HG02973 (cell line): Measurements from ENCODE around the gene DHX32.

Source experiments
- ATAC-seq: cut with Tn5 transposase; IDR thresholded peaks from one replicate; pipeline ENCODE4 v1.9.1; 2021; ENCODE audit warnings: moderate library complexity; ENCODE audit not compliant: unreplicated experiment

DHX32 gene

GRCh38 chr10:125816548-125816947 is 64.5 kb downstream of the DHX32 start:
- no peak for ATAC-seq

GRCh38 chr10:125815764-125816163 is 65.3 kb downstream of the DHX32 start:
- no peak for ATAC-seq

DNA sequence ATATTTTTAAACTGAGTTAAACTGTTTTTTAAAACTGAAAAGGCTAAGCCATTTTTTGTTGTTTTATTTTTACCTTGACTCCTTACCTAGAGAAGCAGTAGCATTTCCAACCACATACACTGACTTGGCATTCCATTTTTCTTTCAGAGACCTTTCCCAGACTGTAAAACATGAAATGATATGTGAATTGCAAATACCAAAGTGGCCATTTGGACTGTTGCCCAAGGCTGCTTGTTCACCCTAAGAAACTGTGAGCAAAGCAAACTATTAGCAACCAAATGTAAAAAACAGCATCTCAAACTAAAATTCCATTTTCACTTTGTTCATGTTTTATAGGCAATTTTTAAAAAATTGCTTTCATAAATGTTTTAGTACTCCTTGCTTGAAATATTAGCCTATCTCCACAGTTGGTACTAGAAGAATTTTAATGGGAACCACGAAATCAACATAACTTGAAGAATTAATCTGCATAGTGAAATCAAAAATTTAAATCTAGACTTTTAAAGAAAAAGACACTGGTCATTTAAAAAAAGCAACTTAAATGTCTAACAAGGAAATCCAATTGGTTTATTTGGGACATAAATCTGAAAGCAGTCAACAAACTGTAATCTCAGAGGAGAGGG is 68.9 kb downstream of the DHX32 start:
- no peak for ATAC-seq

DNA sequence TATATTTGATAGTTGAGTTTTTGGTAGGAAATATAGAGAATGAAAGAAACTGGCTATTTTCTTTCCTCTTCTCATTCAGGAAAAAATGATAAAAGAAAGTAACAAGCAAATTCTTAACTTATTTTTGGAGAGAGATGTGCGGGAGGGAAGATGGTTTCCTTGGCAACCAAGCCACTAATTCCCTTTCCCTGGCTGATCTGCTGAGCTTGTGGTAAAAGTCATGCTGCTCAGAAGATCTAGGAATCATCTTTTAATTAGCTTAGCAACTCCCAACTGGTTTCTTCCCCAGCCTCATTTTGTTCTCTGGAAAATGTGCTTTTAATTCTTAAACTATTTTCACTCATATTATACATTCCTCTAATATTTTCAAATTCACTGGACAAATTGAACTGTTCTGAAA is 69.8 kb downstream of the DHX32 start:
- ATAC-seq, result no peak

DNA sequence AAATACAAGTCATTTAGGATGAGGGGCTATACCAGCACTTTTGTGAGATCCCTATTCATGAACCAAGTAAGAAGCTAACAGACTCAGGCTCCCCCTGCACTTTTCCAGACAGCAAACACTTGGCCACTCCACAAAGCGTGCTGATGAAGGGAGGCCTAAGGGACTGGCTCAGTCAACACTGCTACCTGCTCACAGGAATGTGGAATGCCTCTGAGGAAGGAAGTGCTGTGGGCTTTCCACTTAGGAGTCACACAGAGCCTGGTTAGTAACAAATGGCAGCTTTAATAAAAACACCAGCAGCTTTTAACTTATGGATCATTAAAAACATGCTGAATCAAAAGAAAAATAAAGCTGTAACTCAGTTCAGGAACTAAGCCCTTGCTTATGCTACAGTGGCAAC is 73.0 kb downstream of the DHX32 start:
- ATAC-seq, result no peak

GRCh38 chr10:125802739-125803138 is 78.4 kb downstream of the DHX32 start:
- ATAC-seq, result no peak

DNA sequence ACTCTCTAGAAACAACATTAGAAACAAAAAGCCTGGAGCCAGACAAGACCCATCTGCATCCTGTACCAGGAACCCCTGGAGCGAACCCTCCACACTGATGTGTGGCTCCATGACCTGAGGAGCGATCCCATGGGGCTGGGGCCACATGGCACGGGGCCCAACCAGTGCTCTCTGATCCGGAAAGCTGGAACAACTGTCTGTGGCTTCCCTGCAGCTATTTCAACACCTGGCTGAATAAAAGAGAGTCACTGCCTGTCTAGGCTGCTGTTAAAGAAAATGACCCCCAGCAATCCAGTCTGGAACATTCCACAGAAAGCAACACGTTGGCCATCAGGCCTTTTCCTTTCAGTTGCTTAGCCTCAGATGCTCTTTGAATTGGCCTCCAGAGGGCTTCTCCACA is 79.0 kb downstream of the DHX32 start:
- ATAC-seq, result no peak

- no peak for ATAC-seq
Observed at GRCh38 chr10:125801574-125801973, 79.5 kb downstream of the DHX32 start.

GRCh38 chr10:125799451-125800182 is 81.5 kb downstream of the DHX32 start:
- no peak for ATAC-seq

DNA sequence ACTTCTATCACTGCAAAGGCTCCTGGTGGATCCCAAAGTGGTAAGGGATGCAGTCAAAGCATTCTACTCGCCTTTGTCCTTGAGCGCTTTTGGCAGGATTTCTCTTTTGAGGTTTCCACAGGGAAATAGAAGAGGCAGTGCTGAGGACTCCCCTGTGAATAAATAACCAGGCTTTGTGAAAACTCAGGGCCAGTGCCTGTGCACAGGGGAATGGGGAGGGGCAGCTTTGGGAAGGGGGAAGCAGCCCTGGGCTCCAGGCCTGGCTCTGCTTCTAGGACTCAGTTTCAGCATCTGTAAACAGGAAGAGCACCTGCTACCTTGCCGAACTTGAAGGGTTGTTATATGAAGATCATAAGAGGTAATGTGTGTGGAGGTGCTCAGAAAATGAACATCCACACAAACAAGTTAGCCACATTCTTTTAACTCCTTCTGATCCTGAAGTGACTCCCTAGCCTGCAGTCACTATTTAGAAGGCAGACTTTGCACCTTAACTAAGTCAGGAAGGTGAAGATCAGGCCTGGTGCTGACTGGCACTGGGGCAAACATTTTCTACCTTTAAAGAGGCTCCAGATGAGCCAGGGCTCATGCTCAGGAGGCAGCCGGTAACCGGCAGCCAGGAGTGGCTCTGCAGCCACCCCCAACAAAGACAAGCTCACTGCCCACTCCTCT is 83.0 kb downstream of the DHX32 start:
- ATAC-seq, result no peak

GRCh38 chr10:125797424-125797823 is 83.7 kb downstream of the DHX32 start:
- ATAC-seq, result no peak

DNA sequence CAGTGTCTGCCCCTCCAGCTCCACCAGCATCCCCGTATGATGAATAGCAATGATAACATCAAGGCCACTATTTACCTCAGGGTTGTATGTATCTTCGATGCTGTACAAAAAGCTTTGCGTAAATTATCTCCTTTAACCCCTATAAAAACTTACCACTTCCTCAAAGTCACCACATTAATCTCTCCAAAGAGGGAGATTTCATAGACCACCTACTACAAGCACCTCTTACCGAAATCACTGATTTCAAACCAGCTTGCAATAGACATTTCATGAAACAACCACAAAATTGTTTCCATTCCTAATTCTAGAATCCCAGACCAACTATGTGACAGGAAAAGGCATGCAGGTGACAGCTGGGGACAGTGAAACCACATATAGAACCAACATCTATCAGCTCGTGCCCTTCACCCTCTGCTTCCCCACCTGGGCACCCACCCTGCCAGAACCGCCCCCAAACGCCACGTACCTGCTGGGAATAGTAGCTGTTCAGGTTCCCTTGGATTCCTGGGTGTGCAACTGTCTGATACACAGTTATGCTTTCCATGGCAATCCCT is 85.4 kb downstream of the DHX32 start:
- ATAC-seq, result no peak

GRCh38 chr10:125795128-125795527 is 86.0 kb downstream of the DHX32 start:
- no peak for ATAC-seq

GRCh38 chr10:125792342-125793300 is 88.5 kb downstream of the DHX32 start:
- no peak for ATAC-seq

DNA sequence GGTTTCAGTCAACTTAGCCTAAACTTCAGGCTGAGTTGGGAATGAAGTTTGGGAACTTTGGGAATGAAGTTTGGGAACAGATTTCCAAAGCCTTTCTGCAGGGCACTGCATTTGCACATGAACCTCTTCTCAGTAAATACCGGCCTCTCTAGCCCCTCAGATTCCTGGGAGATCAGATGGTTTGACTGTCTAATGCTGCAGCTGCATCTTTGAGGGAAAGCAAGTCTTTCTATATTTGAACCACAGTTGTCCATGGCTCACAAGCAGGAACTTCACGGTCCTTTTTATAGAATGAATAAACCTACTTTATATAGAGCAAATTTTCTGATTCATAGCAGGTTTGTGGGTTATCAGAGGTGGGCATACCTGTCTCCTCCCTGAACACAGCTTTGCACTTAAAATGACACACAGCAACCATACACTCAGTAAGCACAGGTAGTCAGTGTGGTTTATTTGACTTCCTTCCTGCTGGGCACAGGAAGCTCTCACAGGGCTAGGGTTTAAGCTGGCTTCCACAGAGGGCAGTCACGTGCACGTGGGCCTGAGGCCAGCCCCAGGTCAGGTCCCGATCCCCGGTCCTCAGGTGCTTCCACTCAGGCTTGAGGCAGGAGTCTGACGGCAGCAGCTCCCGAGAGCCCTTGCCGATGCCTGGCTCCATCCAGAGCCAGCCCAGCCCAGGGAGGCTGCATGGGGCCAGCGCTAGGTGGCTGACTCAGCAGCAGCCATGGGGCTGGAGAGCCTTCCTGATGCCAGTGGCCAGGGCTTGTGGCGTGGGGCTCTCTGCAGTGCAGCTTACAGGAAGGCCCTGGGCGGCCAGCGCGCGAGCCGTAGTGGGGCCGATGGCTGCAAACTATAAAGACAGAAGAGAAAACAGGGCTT is 92.7 kb downstream of the DHX32 start:
- no peak for ATAC-seq
